Heart left ventricle (tissue), 13 donors: ENCODE measurements around the gene ZNRD2.

ENCODE experiments used
- CTCF ChIP-seq, 12 donors: fragments of 200-600 bp; sonication (generic) in 4 of 12; IDR thresholded peaks; one replicate each; pipeline versions ENCODE4 v1.5.0 to v1.8.0; 2018 to 2022; ENCODE audit warnings: antibody characterized with exemption in 12 of 12, mild to moderate bottlenecking in 5 of 12
- POLR2A ChIP-seq, 2 donors: fragments of 450-650 bp; IDR thresholded peaks; one replicate each; pipeline ENCODE4 v1.6.1; 2017; ENCODE audit warnings: antibody characterized with exemption in 2 of 2, mild to moderate bottlenecking in 2 of 2, moderate library complexity in 2 of 2
- donor health status: ischemic (EF 13 %, LVEDD 7.1; RV severe dilation, severe dysfunction).
- donor health status: DM: no; HTN: yes; CAD: no.
- donor health status: DM: no; HTN: no; CAD: no.
- donor health status: ischemic (EF 25% LVEDD 6.9; RV normal size, moderate dysfunction).
- donor health status: ischemic (EF 25% LVEDD 5.7; RV mildly dilated, moderate dysfunction).
- donor health status: ischemic (EF 35%, LVEDD 5.7; RV mildly dilated, moderate dysfunction).
- donor health status: nonischemic (EF 11% LVEDD 7.7; RV severe dilation, severe dysfunction).
- donor health status: DM: yes; HTN: yes; CAD: no.
- donor health status: PGD.
- donor health status: ischemic (EF 29% LVEDD 5.4; RV normal size, mild dysfunction).
- donor health status: nonischemic (EF 23%, LVEDD 6.1; RV moderate dilation, normal function).

GRCh38 chr11:65549096-65549495, 21.2 kb upstream of the ZNRD2 start:
- TF ChIP-seq CTCF (IDR thresholded peaks at IDR 0.05) (no peak), POLR2A (IDR thresholded peaks at IDR 0.05) (no peak)
